Measurements from ENCODE around the gene FAM114A2.
"Not testable (repeated sequence)": the region's sequence is repeated elsewhere in the genome, so short reads cannot be mapped to it uniquely, and the experiment has no call there.

FAM114A2 gene

DNA sequence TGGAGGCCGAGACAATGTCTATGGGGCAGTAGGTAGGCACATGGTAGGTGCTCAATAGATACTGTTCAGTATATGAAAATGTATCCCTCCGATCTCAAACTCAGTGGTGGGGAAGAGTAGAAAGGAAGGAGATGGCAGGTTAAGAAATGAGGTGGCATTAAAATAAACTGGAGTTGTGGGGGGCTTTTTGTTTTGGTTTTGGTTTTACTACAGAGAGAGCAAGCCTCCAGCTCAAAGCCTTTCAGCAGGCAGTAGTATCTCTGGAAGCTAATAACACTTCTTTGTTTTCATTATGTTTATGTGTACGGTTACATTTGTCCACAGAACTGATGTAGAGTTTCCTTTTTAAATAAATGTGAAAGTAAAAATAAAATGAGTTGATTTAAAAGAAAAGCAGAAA is 8.6 kb upstream of the FAM114A2 start:
- DNase-seq: no peak

DNA sequence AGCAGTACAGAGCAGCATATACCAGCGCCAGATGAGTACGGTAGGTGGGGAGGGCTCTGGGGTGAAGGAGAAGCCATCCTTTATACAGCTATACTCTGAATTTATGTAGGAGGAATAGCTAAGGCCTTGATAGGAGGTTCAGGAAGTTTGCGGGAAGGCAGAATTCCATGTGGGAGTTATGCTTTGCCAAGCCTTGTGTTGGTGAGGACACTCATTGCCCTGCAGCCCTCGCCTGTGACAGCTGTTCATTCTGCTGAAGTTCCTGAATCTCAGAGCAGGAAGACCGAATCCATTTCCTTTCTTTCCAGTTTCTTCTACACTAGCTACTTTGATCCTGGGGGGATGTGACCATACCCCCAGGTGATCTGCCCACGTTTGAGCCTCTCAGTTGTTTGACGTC is 7.8 kb upstream of the FAM114A2 start:
- no peak for DNase-seq

GRCh38 chr5:154044581-154044980 is 5.9 kb upstream of the FAM114A2 start:
- DNase-seq: no peak

- no peak for DNase-seq
Measured at GRCh38 chr5:154044099-154044498, 5.4 kb upstream of the FAM114A2 start.

DNA sequence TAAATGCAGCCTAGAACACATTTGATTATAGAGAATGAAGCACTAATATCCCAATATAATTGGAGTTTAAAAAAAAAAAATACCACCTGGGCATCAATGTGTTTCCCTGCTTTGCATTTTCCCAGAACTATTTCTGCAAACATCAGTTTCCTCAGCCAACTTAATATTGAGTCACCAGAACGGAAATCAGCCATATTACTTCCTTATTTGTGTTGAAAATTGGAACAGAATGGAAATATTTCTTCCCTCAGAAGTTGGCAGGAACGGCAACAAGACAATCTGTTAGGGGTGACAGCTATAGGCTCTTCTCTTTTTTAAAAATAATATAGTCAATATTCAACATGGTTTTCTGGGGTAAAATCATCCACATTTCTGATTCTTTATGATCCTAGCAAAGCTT is 4.1 kb upstream of the FAM114A2 start:
- no peak for DNase-seq

DNA sequence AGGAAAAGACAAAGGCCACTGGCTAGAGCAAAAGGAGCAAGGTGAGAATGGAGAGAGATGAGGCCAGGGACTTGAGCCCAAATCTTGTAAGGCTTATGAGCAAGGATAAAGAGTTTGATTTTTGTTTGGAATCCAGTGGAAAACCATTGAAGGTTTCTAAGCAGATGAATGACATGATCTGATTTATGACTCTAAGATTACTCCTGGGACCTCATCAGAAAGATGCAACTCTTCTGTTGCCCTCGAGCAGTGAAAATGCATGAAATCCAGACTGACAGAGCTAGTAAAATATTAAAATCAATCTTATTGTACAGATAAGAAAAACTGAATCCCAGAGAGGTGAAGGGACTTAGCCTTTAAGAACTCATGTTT is 734 bp upstream of the FAM114A2 start:
- no peak for DNase-seq

DNA sequence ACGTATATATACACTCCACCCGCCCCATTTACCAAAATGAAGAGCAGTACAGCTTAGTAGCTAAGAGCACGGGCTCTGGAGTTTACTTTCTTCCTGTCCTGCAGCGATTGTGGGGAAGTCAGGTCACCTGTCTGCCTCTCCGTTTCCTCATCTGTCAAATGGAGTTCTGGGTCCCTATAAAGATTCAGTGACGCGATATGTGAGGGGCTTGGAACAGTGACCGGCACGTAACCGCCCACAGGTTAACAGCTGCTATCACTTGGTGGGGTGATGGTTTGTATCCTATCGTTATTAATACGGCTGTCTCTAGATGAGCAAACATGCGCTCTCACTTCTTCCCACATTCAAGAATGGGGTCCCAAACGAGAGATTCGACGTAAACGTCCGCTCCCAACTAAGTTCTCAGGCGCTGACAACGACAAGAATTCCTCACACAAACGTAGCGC is 426 bp downstream of the FAM114A2 start:
- DNase-seq: no peak

GRCh38 chr5:154034944-154035343 is 3.8 kb downstream of the FAM114A2 start:
- no peak for DNase-seq

GRCh38 chr5:154031937-154032489 is 6.7 kb downstream of the FAM114A2 start:
- DNase-seq: no peak

GRCh38 chr5:154025951-154026350 is 12.8 kb downstream of the FAM114A2 start:
- DNase-seq: no peak

DNA sequence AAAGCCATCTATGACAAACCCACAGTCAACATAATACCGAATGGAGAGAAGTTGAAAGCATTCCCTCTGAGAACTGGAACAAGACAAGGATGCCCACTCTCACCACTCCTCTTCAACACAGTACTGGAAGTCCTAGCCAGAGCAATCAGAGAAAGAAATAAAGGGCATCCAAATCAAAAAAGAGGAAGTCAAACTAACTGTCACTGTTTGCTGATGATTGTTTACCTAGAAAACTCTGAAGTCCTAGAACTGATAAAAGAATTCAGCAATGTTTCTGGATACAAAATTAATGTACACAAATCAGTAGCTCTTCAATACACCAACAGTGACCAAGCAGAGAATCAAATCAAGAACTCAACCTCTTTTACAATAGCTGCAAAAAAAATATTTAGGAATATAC is 19.8 kb downstream of the FAM114A2 start:
- DNase-seq: not testable (repeated sequence)

DNA sequence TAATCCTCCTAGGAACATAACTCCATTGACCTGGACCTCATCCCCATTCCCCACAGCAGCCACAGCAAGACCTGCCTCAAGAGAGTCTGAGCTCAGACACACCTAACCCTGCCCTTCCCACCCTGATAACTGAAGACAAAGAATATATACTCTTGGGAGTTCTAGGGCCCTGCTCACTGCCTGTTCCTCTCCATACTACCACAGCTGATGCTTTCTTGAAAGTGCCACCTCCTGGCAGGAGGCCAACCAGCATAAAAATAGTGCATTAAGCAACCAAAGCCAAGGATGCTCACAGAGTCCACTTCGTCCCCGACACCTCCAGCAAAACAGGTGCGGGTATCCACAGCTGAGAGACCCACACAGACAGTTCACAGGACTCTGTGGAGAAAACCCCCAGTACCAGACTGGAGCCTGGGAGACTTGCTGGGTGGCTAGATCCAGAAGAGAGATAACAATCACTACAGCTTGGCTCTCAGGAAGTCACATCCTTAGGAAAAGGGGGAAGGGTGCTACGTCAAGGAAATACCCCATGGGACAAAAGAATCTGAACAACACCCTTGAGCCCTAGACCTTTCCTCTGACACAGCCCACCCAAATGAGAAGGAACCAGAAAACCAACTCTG is 23.5 kb downstream of the FAM114A2 start:
- no peak for DNase-seq

- DNase-seq: no peak
Measured at GRCh38 chr5:154010660-154011059, 28.1 kb downstream of the FAM114A2 start.

DNA sequence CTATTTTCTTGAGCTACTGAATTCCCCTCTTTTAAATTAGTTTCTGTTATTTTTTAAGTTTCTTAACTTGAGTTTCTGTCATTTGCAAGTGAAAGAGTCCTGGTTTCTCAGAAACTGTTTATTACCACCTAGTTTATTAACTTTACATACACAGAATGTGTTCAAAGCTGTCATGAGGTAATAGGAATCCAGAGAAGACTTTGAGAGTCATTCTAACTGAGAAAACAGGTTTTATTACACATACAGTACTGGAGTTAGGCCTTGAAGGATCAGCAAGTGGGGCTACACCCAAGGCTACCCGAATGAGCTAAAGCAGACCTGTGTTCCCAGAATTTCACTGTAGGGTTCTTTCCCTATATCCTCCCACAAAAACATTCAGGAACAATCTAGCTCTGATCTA is 33.1 kb downstream of the FAM114A2 start:
- DNase-seq: no peak

GRCh38 chr5:154002511-154003020 is 36.1 kb downstream of the FAM114A2 start:
- DNase-seq: no peak

- DNase-seq: no peak
Measured at GRCh38 chr5:154002093-154002492, 36.6 kb downstream of the FAM114A2 start.

DNA sequence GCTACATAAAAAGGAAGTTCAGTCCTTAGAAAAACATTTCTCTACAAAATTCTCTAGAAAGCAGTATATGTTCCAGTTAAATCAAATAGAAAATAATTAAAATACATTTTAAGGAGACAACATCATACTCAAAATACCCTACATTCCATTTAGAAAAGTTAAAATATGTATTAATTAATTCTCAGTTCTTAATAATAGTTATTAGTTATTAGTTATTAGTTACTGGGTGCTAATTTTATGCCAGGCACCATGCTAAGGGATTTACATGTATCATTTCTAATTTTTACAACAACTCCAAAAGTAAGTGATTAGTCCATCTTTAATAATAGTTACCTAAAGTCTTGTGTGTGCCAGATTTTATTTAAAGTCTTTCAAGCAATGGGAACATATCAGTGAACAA is 38.0 kb downstream of the FAM114A2 start:
- no peak for DNase-seq

DNA sequence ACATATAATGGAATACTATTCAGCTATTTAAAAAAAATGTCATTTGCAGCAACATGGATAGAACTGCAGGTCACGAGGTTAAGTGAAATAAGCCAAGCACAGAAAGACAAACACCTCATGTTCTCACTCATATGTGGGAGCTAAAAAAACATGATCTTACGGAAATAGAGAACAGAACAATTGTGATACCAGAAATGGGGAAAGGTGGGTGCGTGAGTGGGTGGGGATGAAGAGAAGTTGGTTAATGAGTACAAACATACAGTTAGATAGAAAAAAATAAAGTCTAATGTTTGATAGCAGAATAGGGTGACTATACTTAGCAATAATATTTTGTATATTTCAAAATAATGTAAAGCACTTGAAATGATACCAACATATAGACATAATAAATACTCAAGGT is 38.7 kb downstream of the FAM114A2 start:
- DNase-seq: no peak

GRCh38 chr5:153998768-153999167 is 39.9 kb downstream of the FAM114A2 start:
- no peak for DNase-seq

DNA sequence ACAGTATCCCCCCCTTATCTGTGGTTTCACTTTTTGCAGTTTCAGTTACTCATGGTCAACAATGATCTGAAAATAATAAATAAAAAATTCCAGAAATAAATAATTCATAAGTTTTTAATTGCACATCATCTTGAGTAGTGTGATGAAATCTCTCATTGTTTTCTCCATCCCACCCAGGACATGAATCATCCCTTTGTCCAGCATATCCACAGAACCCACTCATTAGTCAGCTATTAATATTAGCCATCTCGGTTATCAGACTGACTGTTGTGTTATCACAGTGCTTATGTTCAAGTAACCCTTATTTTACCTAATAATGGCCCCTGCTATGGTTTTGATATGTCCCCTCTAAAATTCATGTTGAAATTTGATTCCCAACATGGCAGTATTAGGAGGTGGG is 40.7 kb downstream of the FAM114A2 start:
- DNase-seq: no peak

- DNase-seq: no peak
Measured at GRCh38 chr5:153991168-153991567, 47.5 kb downstream of the FAM114A2 start.

- no peak for DNase-seq
Measured at GRCh38 chr5:153988510-153988909, 50.2 kb downstream of the FAM114A2 start.

- DNase-seq: no peak
Measured at GRCh38 chr5:153987301-153987700, 51.4 kb downstream of the FAM114A2 start.

GRCh38 chr5:153985498-153985897 is 53.2 kb downstream of the FAM114A2 start:
- no peak for DNase-seq

DNA sequence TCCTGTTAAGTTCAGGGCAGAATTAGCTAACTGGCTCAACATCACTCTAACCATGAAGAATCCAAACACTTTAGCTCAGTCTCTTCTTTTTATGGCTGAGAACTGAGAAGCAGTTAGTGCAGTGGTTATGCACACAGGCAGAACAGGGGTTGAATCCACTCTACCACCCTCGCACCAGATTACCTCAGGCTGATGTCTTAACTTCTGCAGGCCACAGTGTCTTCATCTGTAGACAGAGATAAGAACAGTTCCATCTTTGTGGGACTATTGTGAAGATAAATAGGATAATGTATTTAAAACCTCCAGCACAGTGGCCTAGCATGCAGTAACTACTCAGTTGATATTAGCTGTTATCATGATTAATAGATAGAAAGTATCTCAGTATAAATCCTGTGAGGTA is 54.8 kb downstream of the FAM114A2 start:
- DNase-seq: no peak

Data from NCI-H1417 treated with DMSO at 0.1 percent for 48 hours (cell line).